AG04450 (cell line): ENCODE data around the gene FDPS. TPM values are rescaled to one million over a fixed set of nuclear protein-coding genes. Genes with fewer than 3 reads are reported as not detected.

ENCODE experiments used
- CTCF ChIA-PET: fragments of 300-600, 350-600 bp; formaldehyde crosslinking; extraction: SDS; loops from one replicate; lab custom pipeline; 2022; ENCODE audit warnings: antibody characterized with exemption, inconsistent platforms; lab: Charles Lee
- POLR2A ChIA-PET: fragments of 350-600 bp; formaldehyde crosslinking; extraction: SDS; loops from one replicate; lab custom pipeline; 2021; ENCODE audit warnings: antibody characterized with exemption, inconsistent platforms; lab: Yijun Ruan, JAX
- DNase-seq: peaks from one replicate; pipeline ENCODE4 v3.0.0-alpha.2; 2011; ENCODE audit warnings: low read depth, low spot score
- H3K27ac ChIP-seq: one replicate; pipeline ENCODE4 v1.5.1; 2012; ENCODE audit warnings: low read depth, low read length, control low read depth
- H3K27me3 ChIP-seq: one replicate; pipeline ENCODE4 v1.6.0; 2012; ENCODE audit warnings: low read length; ENCODE audit not compliant: control insufficient read depth, insufficient read depth
- H3K4me3 ChIP-seq: 2 replicates; pipeline ENCODE4 v1.5.1; 2011; ENCODE audit warnings: mild to moderate bottlenecking, low read depth, low read length, control low read depth
- H3K9me3 ChIP-seq: 2 replicates; pipeline ENCODE4 v1.5.1; 2012; ENCODE audit warnings: low read length; ENCODE audit not compliant: control insufficient read depth, insufficient read depth
- CTCF ChIP-seq: IDR thresholded peaks from 2 replicates; pipeline ENCODE4 v1.5.1; 2011; ENCODE audit warnings: low read depth, low read length, control low read depth, inconsistent platforms
- polyA plus RNA-seq: library from polyadenylated mRNA; depleted of rRNA; stranded (reverse); fragments of >200 nt; gene quantifications from 2 replicates; pipeline ENCODE4 v1.2.3, GENCODE V29; 2011

The FDPS gene
- polyA plus RNA-seq, 1 experiment, result 140 TPM

GRCh38 chr1:155320661-155321617 lies 12.3 kb downstream of the FDPS start, which contains the start of gene RUSC1:
RUSC1 (plus strand) TSS chr1:155320894; CDS start chr1:155321774, 880 bp downstream.
- ChIA-PET POLR2A (interaction anchor here (0.5 to 1.6 kb wide), 5 partner anchors 9 to 327 kb away, joined by 3 to 10 read pairs (median 3); partner anchors contain the start of gene FDPS), CTCF (interaction anchor here (1.3 to 3.2 kb wide), 5 partner anchors 14 to 70 kb away, joined by 3 to 62 read pairs (median 10); partner anchors contain the start of genes FDPS and HCN3)
- no peaks in the 10 kb centered on the region for H3K27me3 ChIP-seq
- TF ChIP-seq CTCF, result no peak
- no peaks in the 10 kb centered on the region; the same call in 1 of the 2 replicates for H3K9me3 ChIP-seq
- H3K27ac ChIP-seq, result peak within 1 kb of the TSS; percentile 11
- peak within 1 kb of the TSS; percentile 82 for H3K4me3 ChIP-seq
- no peak for DNase-seq

DNA sequence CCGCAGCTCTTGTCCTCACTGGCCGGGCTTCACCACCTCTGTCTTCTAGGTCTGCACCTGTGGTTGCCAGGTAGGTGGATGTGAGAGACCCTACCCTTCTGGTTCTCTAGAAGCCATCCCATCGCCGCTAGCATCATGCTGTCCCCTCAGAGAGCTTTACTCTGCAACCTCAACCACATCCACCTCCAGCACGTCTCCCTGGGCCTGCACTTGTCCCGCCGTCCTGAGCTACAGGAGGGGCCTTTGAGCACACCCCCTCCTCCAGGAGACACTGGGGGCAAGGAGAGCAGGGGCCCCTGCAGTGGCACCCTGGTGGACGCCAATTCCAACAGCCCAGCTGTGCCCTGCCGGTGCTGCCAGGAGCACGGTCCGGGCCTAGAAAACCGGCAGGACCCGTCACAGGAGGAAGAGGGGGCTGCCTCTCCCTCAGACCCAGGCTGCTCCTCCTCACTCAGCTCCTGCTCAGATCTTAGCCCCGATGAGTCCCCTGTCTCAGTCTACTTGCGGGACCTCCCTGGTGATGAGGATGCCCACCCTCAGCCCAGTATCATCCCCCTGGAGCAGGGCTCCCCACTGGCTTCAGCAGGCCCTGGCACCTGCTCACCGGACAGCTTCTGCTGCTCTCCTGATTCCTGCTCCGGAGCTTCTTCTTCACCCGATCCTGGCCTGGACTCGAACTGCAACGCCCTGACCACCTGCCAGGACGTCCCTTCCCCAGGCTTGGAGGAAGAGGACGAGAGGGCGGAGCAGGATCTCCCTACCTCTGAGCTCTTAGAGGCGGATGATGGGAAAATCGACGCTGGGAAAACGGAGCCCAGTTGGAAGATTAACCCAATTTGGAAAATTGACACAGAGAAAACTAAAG lies 13.2 kb downstream of the FDPS start:
- no peak for TF ChIP-seq CTCF
- ChIA-PET POLR2A (interaction anchor here (1.1 to 2.6 kb wide), 3 partner anchors 14 to 241 kb away, joined by 3 to 11 read pairs (median 4); partner anchors contain the start of genes ASH1L, CLK2 and FDPS), CTCF (interaction anchor here (1.0 to 3.2 kb wide), 10 partner anchors 8 to 270 kb away, joined by 3 to 62 read pairs (median 4); partner anchors contain the start of genes FDPS, HCN3 and KRTCAP2)
- Histone ChIP-seq H3K27me3 (no peaks in the 10 kb centered on the region), H3K4me3 (peak overlapping the region; percentile 82), H3K9me3 (no peaks in the 10 kb centered on the region; the same call in 1 of the 2 replicates), H3K27ac (peak overlapping the region; percentile 31)
- no peak for DNase-seq

GRCh38 chr1:155322571-155322952 lies 13.9 kb downstream of the FDPS start:
- no peak for DNase-seq
- Histone ChIP-seq H3K27me3 (no peaks in the 10 kb centered on the region), H3K27ac (peak overlapping the region; percentile 52), H3K4me3 (peak overlapping the region; percentile 82), H3K9me3 (no peaks in the 10 kb centered on the region; the same call in 1 of the 2 replicates)
- TF ChIP-seq CTCF, result no peak
- ChIA-PET CTCF (interaction anchor here (1.0 to 3.2 kb wide), 9 partner anchors 9 to 270 kb away, joined by 3 to 62 read pairs (median 5); partner anchors contain the start of genes FDPS, HCN3 and KRTCAP2), POLR2A (interaction anchor here (1.1 to 2.6 kb wide), 2 partner anchors 49 to 241 kb away, joined by 4 to 11 read pairs; partner anchors contain the start of genes ASH1L and CLK2)

DNA sequence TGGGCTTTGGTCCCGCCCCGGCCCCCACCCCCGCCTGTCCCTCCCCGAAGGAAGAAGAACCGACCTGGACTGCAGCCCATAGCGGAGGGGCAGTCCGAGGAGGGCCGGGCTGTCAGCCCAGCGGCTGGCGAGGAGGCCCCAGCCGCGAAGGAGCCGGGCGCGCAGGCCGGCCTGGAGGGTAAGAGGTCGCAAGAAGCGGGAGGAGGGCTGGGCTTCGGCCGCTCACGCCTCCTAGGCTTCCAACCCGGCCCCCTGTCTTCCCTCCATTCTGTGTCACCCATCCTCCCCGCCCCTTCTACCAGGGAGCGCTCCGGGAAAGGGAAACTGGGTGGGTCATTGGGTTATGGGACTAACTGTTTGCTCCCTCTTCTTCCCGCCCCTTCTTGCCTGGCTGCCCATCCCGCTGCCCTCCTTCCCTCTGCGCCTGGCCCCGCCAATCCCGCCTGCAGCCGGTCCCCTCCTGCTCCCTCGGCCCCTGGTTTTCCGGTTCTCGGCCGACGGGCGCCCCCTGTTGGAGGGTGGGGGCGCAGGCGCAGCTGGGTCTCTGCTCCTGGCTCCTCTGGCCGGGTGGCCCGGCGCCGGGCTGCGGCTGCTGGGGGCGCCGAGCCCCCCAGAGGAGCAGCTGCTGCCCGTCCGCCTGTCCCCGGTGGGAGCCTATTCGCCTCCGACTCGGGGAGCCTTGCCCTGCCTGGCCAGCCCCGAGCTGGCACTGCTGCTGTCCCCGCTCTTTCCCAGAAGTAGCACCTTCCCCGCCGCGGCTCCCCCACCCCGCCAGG lies 14.5 kb downstream of the FDPS start:
- CTCF ChIA-PET, result interaction anchor here (0.5 to 3.2 kb wide), 20 partner anchors 10 to 269 kb away, joined by 3 to 62 read pairs (median 4); partner anchors contain the start of genes FDPS, HCN3 and KRTCAP2
- Histone ChIP-seq H3K4me3 (peak overlapping the region; percentile 82), H3K27ac (peak overlapping the region; percentile 82), H3K9me3 (no peaks in the 10 kb centered on the region; the same call in 1 of the 2 replicates), H3K27me3 (no peaks in the 10 kb centered on the region)
- peak; percentile 86 for DNase-seq
- TF ChIP-seq CTCF, result peak; percentile 87
- POLR2A ChIA-PET, result interaction anchor here (0.6 to 2.6 kb wide), 8 partner anchors 11 to 240 kb away, joined by 3 to 11 read pairs (median 3); partner anchors contain the start of genes ASH1L, CLK2 and FDPS
